HepG2 (cell line): ENCODE data around the gene CYP27B1. TPM values are rescaled to one million over a fixed set of nuclear protein-coding genes. Genes with fewer than 3 reads are reported as not detected.

Experiments
- BCLAF1 ChIP-seq: fragments of 450-650 bp; IDR thresholded peaks from 2 replicates; pipeline ENCODE4 v1.6.1; 2017; ENCODE audit warnings: mild to moderate bottlenecking
- ETV5 ChIP-seq: IDR thresholded peaks from 2 replicates; pipeline ENCODE4 v1.6.1; 2018; ENCODE audit warnings: missing biosample characterization, missing genetic modification reagents, inconsistent platforms, borderline replicate concordance
- FOXC1 ChIP-seq: sonication (generic); formaldehyde crosslinking; IDR thresholded peaks from 2 replicates; pipeline ENCODE4 v1.8.0; 2022; ENCODE audit warnings: mild to moderate bottlenecking, missing genetic modification reagents, borderline replicate concordance
- GZF1 ChIP-seq: sonication (generic); formaldehyde crosslinking; IDR thresholded peaks from 2 replicates; pipeline ENCODE4 v1.5.1; 2020; ENCODE audit warnings: mild to moderate bottlenecking, missing genetic modification reagents
- HDAC1 ChIP-seq: sonication (generic); formaldehyde crosslinking; IDR thresholded peaks from 2 replicates; pipeline ENCODE4 v1.5.1; 2020; ENCODE audit warnings: mild to moderate bottlenecking, missing genetic modification reagents
- MTERF4 ChIP-seq: sonication (generic); formaldehyde crosslinking; IDR thresholded peaks from 2 replicates; pipeline ENCODE4 v1.8.0; 2023; ENCODE audit warnings: mild to moderate bottlenecking, missing genetic modification reagents
- NONO ChIP-seq, 2 experiments: fragments of 450-650 bp in 1 of 2; sonication (generic) in 1 of 2; formaldehyde crosslinking in 1 of 2; IDR thresholded peaks in 1 of 2; conservative IDR thresholded peaks in 1 of 2; 2 replicates each; pipeline versions ENCODE4 v1.6.1 to v1.8.0; 2017 to 2022; ENCODE audit warnings: mild to moderate bottlenecking in 1 of 2, missing genetic modification reagents in 1 of 2, moderate library complexity in 1 of 2
- PHF8 ChIP-seq: sonication (generic); formaldehyde crosslinking; IDR thresholded peaks from 2 replicates; pipeline ENCODE4 v1.5.0; 2020; ENCODE audit warnings: missing genetic modification reagents
- PLSCR1 ChIP-seq: sonication (generic); formaldehyde crosslinking; IDR thresholded peaks from 2 replicates; pipeline ENCODE4 v1.5.0; 2020; ENCODE audit warnings: missing genetic modification reagents, mild to moderate bottlenecking, borderline replicate concordance
- POGZ ChIP-seq: sonication (generic); formaldehyde crosslinking; IDR thresholded peaks from 2 replicates; pipeline ENCODE4 v1.4.0; 2020; ENCODE audit warnings: mild to moderate bottlenecking, missing genetic modification reagents
- SRY ChIP-seq: sonication (generic); formaldehyde crosslinking; IDR thresholded peaks from 2 replicates; pipeline ENCODE4 v1.8.0; 2022; ENCODE audit warnings: mild to moderate bottlenecking, missing genetic modification reagents
- TFDP1 ChIP-seq: IDR thresholded peaks from 2 replicates; pipeline ENCODE4 v1.6.1; 2016; ENCODE audit warnings: missing compliant biosample characterization, missing genetic modification reagents, borderline replicate concordance
- TFDP2 ChIP-seq: sonication (generic); formaldehyde crosslinking; IDR thresholded peaks from 2 replicates; pipeline ENCODE4 v1.4.0; 2020; ENCODE audit warnings: missing genetic modification reagents
- ZFY ChIP-seq: sonication (generic); formaldehyde crosslinking; IDR thresholded peaks from 2 replicates; pipeline ENCODE4 v1.4.0; 2020; ENCODE audit warnings: missing genetic modification reagents
- ZMYM2 ChIP-seq: sonication (generic); formaldehyde crosslinking; IDR thresholded peaks from 2 replicates; pipeline ENCODE4 v1.8.0; 2022; ENCODE audit warnings: mild to moderate bottlenecking, missing genetic modification reagents
- ZNF24 ChIP-seq: fragments of 450-650 bp; IDR thresholded peaks from 2 replicates; pipeline ENCODE4 v1.6.1; 2017; ENCODE audit warnings: antibody characterized with exemption, mild to moderate bottlenecking
- ZNF3 ChIP-seq: IDR thresholded peaks from 2 replicates; pipeline ENCODE4 v1.7.0; 2017; ENCODE audit warnings: inconsistent platforms
- ZNF350 ChIP-seq: sonication (generic); formaldehyde crosslinking; IDR thresholded peaks from 2 replicates; pipeline ENCODE4 v1.4.0; 2020; ENCODE audit warnings: mild to moderate bottlenecking, low read depth, missing genetic modification reagents, borderline replicate concordance
- ZNF589 ChIP-seq: sonication (generic); formaldehyde crosslinking; conservative IDR thresholded peaks from 2 replicates; pipeline ENCODE4 v1.8.0; 2022; ENCODE audit warnings: mild to moderate bottlenecking, moderate library complexity, missing genetic modification reagents
- polyA plus RNA-seq, 8 experiments: library from polyadenylated mRNA; depleted of rRNA in 3 of 8; stranded (reverse) in 7 of 8; unstranded in 1 of 8; fragments of >200 nt; fragmentation: Illumina TruSeq in 4 of 8; extraction: Trizol in 4 of 8; gene quantifications; 2 replicates each; pipeline versions ENCODE4 v1.2.1 to v1.2.3, GENCODE V29; 2011 to 2016; ENCODE audit warnings: low read depth in 4 of 8, missing spikeins in 1 of 8, mixed read lengths in 1 of 8; ENCODE audit not compliant: insufficient read depth in 1 of 8
- total RNA-seq, 5 experiments: library from RNA; depleted of rRNA; stranded (reverse); fragments of >200 nt; fragmentation: Illumina TruSeq; extraction: Trizol; gene quantifications; 2 replicates each; pipeline ENCODE4 v1.2.3, GENCODE V29; 2016; ENCODE audit warnings: low read depth in 1 of 5

CYP27B1 gene
- total and polyA plus RNA-seq, 2 of the 13 experiments (the other 11 are each of a cell fraction or from before 2014, with no cell fraction given), result 2.3 to 3.0 TPM

- TF ChIP-seq PLSCR1 (CRISPR knock-in tag) (no peak), ZNF589 (no peak), ZNF24 (no peak), BCLAF1 (no peak), TFDP2 (CRISPR knock-in tag) (0 out of 2 replicates have a peak, but pooled peaks have one; percentile 33), ETV5 (CRISPR knock-in tag) (0 out of 2 replicates have a peak, but pooled peaks have one; percentile 9), ZNF3 (CRISPR knock-in tag) (no peak), SRY (peak; percentile 46; the same call in 1 of the 2 replicates), MTERF4 (CRISPR knock-in tag) (0 out of 2 replicates have a peak, but pooled peaks have one; percentile 6), ZMYM2 (0 out of 2 replicates have a peak, but pooled peaks have one; percentile 37), FOXC1 (no peak), NONO (IDR thresholded peaks at IDR 0.05) (no peak), NONO (CRISPR knock-in tag; conservative IDR thresholded peaks at IDR 0.05) (peak; percentile 48; the same call in 1 of the 2 replicates), PHF8 (CRISPR knock-in tag) (0 out of 2 replicates have a peak, but pooled peaks have one; percentile 29), HDAC1 (CRISPR knock-in tag) (peak; percentile 42; the same call in 1 of the 2 replicates), TFDP1 (peak; percentile 59; the same call in 1 of the 2 replicates), ZNF350 (peak; percentile 69; the same call in 1 of the 2 replicates), ZFY (CRISPR knock-in tag) (peak; percentile 48; the same call in 1 of the 2 replicates), POGZ (CRISPR knock-in tag) (0 out of 2 replicates have a peak, but pooled peaks have one; percentile 32), GZF1 (CRISPR knock-in tag) (no peak)
These were observed 40.6 kb downstream of the CYP27B1 start (continued) for GRCh38 chr12:57726151-57726883.
